Amniotic epithelial cell (primary cell): ENCODE results near the gene ATAT1.

Experiments used
- DNase-seq: peaks from one replicate; pipeline ENCODE4 v3.0.0-alpha.2; 2010; ENCODE audit warnings: low read depth

The ATAT1 gene

GRCh38 chr6:30613251-30614043 is 13.2 kb upstream of the ATAT1 start:
- peak; percentile 71 for DNase-seq

DNA sequence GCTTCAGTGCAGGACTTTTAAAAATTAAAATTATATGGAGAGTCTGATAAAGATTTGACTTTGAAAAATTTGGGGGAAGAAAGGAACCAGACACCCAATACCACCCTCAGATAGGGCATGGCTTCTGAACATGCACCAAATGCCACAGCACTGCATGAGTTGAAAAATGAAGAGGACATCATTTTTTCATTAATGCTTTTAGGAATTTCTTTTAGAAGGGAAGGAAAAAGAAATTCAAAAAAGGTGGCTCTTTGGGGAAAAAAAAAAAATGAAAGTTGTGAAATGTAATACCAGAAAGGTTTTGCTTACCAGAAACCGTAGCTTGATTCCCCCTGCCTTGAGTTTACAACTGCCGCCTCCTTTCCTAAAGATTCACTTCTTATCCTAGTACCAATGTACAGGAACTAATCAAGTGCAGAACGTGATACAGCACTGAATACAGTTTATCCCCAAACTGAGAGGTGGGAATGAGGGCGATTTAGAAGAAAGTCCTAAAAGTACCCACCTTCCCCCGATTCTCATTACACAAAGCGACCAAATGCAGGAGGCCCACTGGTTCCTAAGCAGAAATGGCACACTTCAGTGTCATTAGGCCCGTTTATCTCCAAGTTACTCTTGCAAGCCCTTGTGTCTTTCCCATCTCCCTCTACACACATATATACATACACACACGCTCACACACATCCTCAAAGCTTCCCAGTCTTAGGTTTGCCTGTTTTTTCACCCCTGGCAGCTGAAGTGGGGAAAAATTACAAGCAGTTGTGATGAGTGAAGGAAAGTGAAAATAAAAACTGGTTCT is 12.4 kb upstream of the ATAT1 start:
- DNase-seq: peak; percentile 29

DNA sequence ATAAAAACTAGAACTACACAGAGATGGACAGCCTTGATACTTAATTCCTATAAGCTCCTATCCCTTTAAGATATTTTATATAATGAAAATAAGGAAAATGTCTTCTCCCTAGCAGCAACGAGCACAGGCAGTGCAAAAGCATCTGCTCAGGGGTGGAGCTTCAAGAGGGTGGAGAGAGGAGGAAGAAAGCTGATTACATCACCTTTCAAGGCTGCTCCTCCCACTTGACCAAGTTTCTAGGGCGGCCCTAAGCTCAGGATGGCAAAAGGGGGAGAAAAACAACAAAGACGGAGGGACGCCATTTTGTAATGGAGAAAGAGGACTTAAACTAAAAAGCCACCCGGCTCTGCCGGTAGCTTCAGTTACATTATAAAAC is 11.8 kb upstream of the ATAT1 start:
- peak; percentile 98 for DNase-seq

DNA sequence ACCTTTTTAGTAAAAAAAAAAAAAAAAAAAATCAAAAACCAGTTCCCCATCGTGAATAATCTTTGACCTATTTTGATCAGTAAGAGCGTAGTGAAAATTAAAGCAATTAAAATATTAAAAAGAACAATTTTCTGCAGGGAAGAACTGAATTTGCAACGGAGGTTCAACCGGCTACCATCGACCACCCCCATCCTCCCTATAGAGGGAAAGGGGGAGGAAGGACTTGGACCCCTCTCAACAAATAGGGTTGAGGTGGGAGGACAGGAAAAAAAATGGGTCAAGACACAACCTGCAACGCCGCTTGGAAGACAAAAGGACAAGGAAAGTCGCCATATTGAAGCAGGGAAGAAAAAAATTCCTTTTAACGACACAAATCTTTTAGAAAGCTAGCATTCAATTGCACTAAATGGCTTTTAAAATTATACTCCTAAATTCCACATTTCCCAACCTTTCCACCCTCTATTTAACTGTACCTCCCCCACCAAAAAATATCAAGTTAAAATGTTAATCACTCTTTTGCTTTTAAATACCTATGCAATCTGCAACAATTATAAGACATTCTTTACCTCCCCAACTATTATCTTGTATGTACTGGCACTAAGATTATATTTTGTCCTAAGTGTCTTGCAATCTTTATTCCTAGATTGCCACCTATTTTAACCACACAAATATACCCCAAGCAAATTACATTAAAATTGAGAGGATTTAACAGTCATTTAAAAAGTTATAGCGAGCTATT is 11.3 kb upstream of the ATAT1 start:
- peak; percentile 89 for DNase-seq

DNA sequence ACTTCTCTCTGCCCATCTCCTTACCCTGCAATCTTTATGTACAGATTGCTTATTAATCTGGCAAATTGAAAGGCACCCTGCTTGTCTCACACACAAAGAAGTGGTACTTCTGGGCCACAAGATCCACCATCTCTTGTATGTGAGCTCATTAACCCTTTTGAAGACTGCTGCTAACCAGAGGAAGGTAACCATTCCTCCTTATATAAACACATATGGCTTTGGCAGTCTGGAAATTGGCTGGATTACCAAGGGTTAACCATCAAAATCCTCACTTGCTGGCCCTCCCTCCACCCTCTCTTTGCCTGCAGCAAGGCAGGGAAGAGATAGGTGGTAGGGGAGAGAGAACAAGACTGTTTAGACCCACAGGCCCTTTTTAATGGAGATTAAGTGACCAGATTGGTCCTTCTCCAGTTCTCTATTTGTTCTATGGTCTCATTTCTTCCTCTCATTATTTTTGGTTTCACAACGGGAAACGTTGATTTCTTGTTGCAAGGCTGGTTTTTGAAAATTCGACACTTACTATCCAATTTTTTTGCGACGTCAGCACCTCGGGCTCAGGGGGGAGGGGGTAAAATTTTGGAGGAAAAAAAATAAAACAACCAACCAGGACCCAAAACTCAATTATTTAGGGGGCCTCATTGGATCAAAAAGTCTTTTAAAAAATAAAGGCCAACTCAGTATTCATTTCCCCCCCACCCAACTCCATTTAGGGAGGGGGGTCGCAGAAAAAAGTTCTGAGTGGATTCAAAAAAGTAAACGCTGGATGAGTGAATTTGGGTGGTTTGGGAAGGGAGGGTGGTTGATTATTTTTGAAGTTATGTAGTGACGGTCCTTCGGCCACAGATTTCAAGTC is 10.5 kb upstream of the ATAT1 start:
- peak; percentile 30 for DNase-seq

DNA sequence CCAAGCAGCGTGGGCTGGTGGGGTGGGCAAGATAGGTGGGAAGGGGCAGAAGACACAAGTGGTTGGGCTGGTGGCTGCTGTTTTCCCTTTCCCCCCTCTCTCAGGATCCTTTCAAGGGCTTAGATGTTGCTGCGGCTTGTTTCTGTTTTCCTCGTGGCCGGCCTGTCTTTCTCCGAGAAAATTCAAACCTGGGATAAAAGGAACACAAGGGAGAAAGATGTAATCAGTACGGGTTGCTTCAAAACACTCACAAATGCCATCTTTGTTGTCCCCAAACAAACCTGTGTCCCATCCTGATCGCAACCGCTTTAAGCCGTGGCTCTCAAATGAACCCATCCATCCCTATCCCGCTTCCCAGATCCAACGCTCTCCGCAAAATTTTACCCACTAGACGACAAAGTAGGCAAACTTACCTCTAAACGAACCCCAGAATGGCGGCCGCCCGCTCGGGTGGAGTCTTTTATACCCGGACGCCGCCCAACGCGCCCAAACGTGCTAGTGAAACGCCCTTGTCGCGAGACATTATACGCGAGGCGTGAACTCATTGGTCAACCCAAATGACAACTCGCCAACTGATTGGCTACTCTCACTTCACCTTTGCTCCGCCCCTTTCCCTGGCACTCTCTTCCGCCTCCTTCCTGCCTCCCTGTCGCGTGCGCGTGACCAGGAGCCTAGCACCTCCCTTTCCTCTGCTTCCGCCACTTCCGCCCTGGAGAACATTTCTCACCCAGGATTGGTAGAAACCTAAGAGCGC is 9.7 kb upstream of the ATAT1 start, which contains the start of gene PPP1R10:
Gene PPP1R10, minus strand, starts transcription at position 433 of the 754 bp plus-strand sequence. CDS start 7,299 bp downstream, outside the sequence.
- peak; percentile 100 for DNase-seq

DNA sequence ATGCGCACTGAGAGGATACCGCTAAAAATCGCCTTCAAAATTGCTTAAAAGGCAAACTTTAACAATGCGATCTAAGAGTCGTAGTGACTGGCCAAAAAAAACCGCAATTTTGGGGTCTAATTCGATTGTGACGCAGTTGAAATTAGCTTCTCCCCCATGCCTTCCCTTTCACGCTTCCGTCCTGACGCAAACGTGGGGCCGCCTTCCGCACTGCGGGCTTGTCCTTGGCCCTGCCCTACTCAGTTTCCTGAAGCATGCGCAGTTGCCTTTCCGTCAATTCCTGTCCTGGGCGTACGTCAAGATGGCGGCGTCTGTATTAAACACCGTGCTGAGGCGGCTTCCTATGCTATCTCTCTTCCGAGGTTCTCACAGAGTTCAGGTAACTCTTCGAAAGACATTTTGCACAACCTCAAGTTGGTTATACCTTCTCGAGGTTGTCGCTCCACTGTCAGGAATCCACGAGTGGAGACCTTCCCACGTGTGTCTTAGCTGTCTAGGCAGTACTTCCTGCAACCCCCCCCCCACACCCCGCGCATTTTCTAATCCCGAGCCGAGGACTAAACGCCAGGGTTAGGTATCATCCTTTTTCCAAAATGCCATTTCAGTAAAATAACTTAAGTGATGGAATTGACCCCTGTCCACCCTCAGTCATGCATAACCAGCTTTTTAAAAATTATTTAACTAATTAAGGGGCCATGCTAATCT is 9.0 kb upstream of the ATAT1 start, which contains the start of gene MRPS18B:
Gene MRPS18B, plus strand, starts transcription at position 276 of the 705 bp plus-strand sequence. Its CDS starts 26 bp downstream, at position 302.
- DNase-seq: peak; percentile 98

- no peak for DNase-seq
These were observed 8.3 kb upstream of the ATAT1 start for GRCh38 chr6:30618270-30618797.

GRCh38 chr6:30619561-30619960 is 7.1 kb upstream of the ATAT1 start:
- DNase-seq: no peak

DNA sequence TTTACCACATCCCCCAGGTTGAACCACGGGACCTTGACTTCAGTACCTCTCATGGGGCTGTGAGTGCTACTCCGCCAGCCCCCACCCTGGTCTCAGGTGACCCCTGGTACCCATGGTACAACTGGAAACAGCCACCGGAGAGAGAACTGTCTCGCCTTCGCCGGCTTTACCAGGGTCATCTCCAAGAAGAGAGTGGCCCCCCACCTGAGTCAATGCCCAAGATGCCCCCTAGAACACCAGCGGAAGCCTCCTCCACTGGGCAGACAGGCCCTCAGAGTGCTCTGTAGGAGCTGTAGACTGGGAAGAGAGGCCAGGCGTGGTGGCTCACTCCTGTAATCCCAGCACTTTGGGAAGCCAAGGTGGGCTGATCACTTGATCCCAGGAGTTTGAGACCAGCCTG is 1.2 kb upstream of the ATAT1 start:
- no peak for DNase-seq

DNA sequence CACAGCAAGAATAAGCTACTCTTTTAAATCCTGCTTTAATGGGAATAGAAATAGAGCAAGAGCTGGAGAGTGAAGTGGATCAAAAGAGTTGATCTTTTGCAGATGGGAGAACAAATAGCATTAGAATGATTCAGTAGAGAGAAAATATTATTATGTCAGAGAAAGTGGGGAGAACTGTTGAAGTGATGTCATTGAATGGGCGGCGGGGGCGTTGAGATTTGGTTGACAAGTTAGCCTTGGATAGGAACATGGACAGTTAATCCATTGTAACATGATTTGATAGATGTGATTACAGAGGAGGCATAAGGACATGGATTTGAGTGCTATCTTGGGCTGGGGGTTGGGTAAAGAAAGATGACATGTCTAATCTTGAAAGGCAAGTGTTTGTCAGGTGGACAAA is 9.2 kb downstream of the ATAT1 start:
- no peak for DNase-seq

DNA sequence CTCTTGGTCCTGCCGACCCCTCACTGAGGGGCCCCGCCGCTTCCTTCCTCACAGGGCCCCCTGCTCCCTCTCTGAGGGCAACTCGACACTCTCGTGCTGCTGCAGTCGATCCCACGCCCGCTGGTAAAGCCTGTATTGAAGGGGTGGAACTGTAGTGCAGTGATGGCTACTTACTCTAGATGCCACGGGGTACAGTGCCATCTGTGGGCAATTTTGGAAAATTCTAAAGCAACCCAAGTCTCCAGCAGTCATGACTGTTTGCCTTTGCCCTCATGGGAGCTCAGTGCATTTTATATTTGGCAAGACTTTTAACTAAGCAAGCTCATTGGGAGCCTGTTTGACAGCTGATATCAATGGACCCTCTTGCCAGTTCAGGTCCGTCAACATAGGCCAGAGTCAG is 13.8 kb downstream of the ATAT1 start:
- no peak for DNase-seq

DNA sequence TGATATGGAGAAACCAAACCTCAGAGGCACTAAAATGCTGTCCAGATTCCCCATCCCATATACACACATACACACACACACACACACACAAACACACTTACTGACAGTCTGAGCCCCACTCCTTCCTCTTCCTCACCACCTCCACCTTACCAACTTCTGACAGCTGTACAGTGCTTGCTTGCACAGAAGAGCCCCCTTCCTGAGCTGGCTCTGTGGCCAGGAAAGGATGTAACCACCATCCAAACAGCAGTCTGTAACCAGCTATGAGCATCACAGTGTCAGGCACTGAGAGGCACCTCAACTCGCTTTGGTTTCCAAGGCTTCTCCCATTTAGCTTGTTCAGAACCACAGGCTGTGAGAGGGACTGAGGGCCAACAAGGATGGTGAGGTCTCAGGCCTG is 14.4 kb downstream of the ATAT1 start:
- no peak for DNase-seq

DNA sequence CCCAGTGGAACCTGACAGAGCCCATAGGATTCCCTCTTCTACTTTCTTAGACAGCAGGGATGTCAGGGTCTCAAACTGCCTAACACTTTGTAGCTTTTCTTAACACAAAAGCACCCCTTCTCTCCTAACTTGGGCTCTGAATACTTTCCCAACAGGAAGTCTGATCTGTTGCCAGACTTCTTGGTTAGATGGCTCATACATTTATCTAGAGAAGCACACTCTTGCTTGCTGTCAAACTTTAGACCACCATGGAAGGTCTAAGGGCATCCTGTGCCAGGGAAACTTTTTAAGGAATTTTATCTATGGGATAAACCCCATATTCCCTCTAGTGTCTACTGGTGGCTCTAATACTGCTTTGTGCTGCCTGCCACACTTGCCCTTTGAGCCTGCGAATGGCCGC is 17.0 kb downstream of the ATAT1 start:
- DNase-seq: no peak

GRCh38 chr6:30644769-30645168 is 18.1 kb downstream of the ATAT1 start:
- no peak for DNase-seq

DNA sequence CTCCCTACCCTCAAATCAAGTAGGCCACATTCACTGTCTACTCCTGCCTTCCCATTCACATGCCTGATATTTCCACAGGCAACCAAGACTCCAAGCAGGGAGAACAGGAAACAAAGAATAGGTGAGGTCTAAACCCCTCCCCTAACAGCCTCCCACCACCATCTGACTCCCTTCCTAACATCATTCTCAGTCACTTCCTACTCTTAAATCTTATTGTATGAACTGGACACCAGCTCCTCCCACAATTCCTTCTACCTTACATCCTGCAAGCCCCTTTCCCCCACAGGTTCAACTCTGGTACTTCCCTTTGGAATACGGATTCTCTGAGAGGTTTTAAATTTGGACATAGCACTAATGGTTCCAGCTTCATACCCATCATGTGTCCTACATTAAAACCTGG is 19.3 kb downstream of the ATAT1 start:
- no peak for DNase-seq

DNA sequence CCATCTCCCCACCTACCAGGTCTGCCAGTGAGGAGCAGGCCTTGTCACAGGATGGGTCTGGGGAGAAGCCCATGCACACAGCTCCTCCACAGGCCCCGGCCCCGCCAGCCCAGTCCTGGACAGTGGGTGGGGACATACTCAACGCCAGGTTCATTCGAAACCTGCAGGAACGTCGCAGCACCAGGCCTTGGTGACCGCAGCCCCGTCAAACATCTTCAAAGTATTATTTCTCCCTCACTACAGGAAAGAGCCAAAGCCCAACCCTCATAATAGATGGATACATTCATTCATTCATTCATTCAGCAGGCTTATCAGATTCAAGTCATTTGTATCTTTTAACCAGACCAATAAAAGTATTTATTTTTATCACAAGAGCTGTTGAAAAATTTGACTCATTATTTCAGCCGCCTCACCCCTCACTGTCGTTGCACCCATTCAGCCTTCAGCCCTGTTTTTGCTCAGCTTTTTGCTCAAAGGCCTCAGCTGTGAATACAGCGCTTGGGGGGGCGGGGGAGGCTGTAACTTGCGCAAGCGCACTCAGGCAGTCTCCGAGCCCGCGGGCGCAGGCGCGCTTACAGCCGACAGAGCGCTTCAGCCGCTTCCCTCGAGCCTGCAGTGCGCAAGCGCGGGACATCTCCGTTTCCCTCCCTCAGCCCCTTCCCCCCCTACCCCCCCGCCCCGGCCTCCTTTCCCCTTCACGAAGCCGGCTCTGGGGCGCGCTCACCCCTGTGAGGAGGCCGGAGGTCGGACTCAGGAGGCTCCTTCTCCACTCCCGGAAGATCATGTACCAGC is 20.0 kb downstream of the ATAT1 start, which contains the start of gene C6orf136:
Gene C6orf136, plus strand, starts transcription at position 684 of the 792 bp plus-strand sequence. Its CDS starts 99 bp downstream, at position 783.
- DNase-seq: peak; percentile 84

DNA sequence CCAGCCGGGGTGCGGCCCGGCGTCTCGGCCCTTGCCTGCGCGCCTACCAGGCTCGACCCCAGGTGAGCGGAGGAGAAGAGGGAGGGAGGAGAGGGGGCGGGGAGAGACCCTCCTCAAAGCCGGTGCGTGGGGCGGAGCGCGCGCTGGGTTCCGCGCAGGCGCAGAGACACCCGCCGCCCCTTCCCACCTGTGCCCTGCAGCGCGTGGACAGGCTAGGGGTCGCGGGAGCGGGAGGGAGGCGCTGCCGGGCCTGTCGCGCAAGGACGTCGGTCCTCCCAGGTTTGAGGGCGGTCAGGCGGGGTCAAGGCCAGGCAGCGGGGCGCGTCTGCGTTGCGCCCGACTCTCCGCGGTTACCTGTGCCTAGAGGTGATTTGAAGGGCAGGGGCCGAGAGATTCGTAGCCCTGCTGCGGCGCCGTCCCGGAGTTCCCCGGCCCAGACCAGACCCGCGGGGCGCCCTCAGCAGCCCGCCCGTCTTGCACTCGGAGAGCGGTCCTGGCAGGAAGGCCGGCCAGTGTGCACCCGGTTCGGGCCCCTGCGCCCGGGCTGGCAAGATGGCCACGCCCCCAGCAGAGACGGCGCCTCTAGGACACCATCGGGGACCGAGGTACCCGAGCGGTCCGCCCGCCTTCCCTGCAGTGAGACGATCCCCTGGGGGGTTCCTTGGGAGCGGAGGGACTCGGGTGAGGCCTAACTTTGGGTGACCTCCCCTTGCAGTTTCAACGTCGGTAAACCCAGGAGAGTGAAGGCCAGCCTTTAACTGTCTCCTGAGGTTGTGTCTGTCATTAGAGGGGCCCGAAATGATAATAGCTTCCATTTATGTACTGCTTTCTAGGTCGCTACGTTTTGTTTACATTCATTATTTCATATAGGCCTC is 20.8 kb downstream of the ATAT1 start:
- peak; percentile 10 for DNase-seq
